Mesenchymal stem cell (in vitro differentiated cells and primary cell): ENCODE measurements around the gene MAP7D3.

ENCODE experiments used
- DNase-seq: peaks from one replicate; pipeline ENCODE4 v3.0.0-alpha.2; 2013
- H2AFZ ChIP-seq: one replicate; pipeline ENCODE4 v1.6.1; 2013; ENCODE audit warnings: low read depth, mild to moderate bottlenecking, control low read depth, inconsistent platforms, low read length, moderate library complexity
- H2AK5ac ChIP-seq: 2 replicates; pipeline ENCODE4 v1.6.1; 2013; ENCODE audit warnings: low read length, moderate library complexity, mild to moderate bottlenecking, inconsistent platforms; ENCODE audit not compliant: severe bottlenecking
- H2BK120ac ChIP-seq: one replicate; pipeline ENCODE4 v1.6.1; 2013; ENCODE audit warnings: low read depth, mild to moderate bottlenecking, inconsistent platforms, low read length, moderate library complexity
- H2BK12ac ChIP-seq, 2 experiments: one replicate each; pipeline ENCODE4 v1.6.1; 2013; ENCODE audit warnings: inconsistent platforms in 2 of 2, low read length in 2 of 2, mild to moderate bottlenecking in 2 of 2, moderate library complexity in 2 of 2, control low read depth in 1 of 2
- H2BK15ac ChIP-seq: one replicate; pipeline ENCODE4 v1.6.1; 2013; ENCODE audit warnings: mild to moderate bottlenecking, low read depth, inconsistent platforms; ENCODE audit not compliant: poor library complexity, severe bottlenecking
- H2BK5ac ChIP-seq: 2 replicates; pipeline ENCODE4 v1.6.1; 2013; ENCODE audit warnings: low read depth, mild to moderate bottlenecking, low read length, control low read depth, inconsistent platforms; ENCODE audit not compliant: poor library complexity, severe bottlenecking
- H3K14ac ChIP-seq, 2 experiments: one replicate each; pipeline ENCODE4 v1.6.1; 2013; ENCODE audit warnings: inconsistent platforms in 2 of 2, low read length in 2 of 2, control low read depth in 1 of 2, mild to moderate bottlenecking in 1 of 2, moderate library complexity in 1 of 2
- H3K18ac ChIP-seq, 2 experiments: one replicate each; pipeline ENCODE4 v1.6.1; 2013; ENCODE audit warnings: inconsistent platforms in 2 of 2, low read length in 2 of 2, control low read depth in 1 of 2, low read depth in 1 of 2, mild to moderate bottlenecking in 1 of 2
- H3K23ac ChIP-seq, 2 experiments: one replicate each; pipeline ENCODE4 v1.6.1; 2013; ENCODE audit warnings: inconsistent platforms in 2 of 2, low read length in 2 of 2, mild to moderate bottlenecking in 2 of 2, moderate library complexity in 2 of 2, control low read depth in 1 of 2
- H3K27ac ChIP-seq: 2 replicates; pipeline ENCODE4 v1.5.1; 2013; ENCODE audit warnings: mild to moderate bottlenecking, moderate library complexity, low read length, control low read depth, inconsistent platforms; ENCODE audit not compliant: poor library complexity, severe bottlenecking
- H3K27me3 ChIP-seq, 2 experiments: 2 replicates each; pipeline versions ENCODE4 v1.6.1 to v1.7.0; 2013; ENCODE audit warnings: low read length in 2 of 2, mild to moderate bottlenecking in 2 of 2, moderate library complexity in 2 of 2, control low read depth in 1 of 2, inconsistent platforms in 1 of 2; ENCODE audit not compliant: control insufficient read depth in 1 of 2, insufficient read depth in 1 of 2
- H3K36me3 ChIP-seq, 2 experiments: 2 replicates each; pipeline versions ENCODE4 v1.6.1 to v1.7.0; 2013; ENCODE audit warnings: low read length in 2 of 2, control low read depth in 1 of 2, inconsistent platforms in 1 of 2, low read depth in 1 of 2, mild to moderate bottlenecking in 1 of 2; ENCODE audit not compliant: insufficient read depth in 2 of 2, control insufficient read depth in 1 of 2
- H3K4ac ChIP-seq, 2 experiments: one replicate each; pipeline ENCODE4 v1.6.1; 2013; ENCODE audit warnings: inconsistent platforms in 2 of 2, low read length in 2 of 2, mild to moderate bottlenecking in 2 of 2, moderate library complexity in 2 of 2, control low read depth in 1 of 2, low read depth in 1 of 2
- H3K4me1 ChIP-seq: 2 replicates; pipeline ENCODE4 v1.6.1; 2013; ENCODE audit warnings: low read depth, low read length, control low read depth; ENCODE audit not compliant: control insufficient read depth, insufficient read depth
- H3K4me2 ChIP-seq: 2 replicates; pipeline ENCODE4 v1.6.1; 2013; ENCODE audit warnings: low read length, mild to moderate bottlenecking, inconsistent platforms; ENCODE audit not compliant: poor library complexity, severe bottlenecking
- H3K4me3 ChIP-seq, 2 experiments: 2 replicates each; pipeline versions ENCODE4 v1.5.1 to v1.7.0; 2013; ENCODE audit warnings: low read length in 2 of 2, mild to moderate bottlenecking in 2 of 2, control low read depth in 1 of 2, low read depth in 1 of 2; ENCODE audit not compliant: insufficient read depth in 1 of 2
- H3K79me1 ChIP-seq: replicated peaks from 2 replicates; pipeline ENCODE4 v1.6.1; 2013; ENCODE audit warnings: mild to moderate bottlenecking, control low read depth, low read length, inconsistent platforms; ENCODE audit not compliant: poor library complexity, severe bottlenecking
- H3K9ac ChIP-seq: 2 replicates; pipeline ENCODE4 v1.7.0; 2013; ENCODE audit warnings: mild to moderate bottlenecking, low read length, moderate library complexity
- H3K9me3 ChIP-seq: 2 replicates; pipeline ENCODE4 v1.7.0; 2013; ENCODE audit warnings: mild to moderate bottlenecking, low read length; ENCODE audit not compliant: control insufficient read depth
- H4K8ac ChIP-seq: one replicate; pipeline ENCODE4 v1.6.1; 2013; ENCODE audit warnings: inconsistent platforms, mild to moderate bottlenecking, low read length, moderate library complexity
- H4K91ac ChIP-seq: one replicate; pipeline ENCODE4 v1.6.1; 2013; ENCODE audit warnings: mild to moderate bottlenecking, low read length, inconsistent platforms
- WGBS: methylation state at CpG from one replicate; pipeline ENCODE4 v1.1.7; 2013; ENCODE audit warnings: mixed read lengths; 5-methylcytosine and 5-hydroxymethylcytosine counted together

The MAP7D3 gene

DNA sequence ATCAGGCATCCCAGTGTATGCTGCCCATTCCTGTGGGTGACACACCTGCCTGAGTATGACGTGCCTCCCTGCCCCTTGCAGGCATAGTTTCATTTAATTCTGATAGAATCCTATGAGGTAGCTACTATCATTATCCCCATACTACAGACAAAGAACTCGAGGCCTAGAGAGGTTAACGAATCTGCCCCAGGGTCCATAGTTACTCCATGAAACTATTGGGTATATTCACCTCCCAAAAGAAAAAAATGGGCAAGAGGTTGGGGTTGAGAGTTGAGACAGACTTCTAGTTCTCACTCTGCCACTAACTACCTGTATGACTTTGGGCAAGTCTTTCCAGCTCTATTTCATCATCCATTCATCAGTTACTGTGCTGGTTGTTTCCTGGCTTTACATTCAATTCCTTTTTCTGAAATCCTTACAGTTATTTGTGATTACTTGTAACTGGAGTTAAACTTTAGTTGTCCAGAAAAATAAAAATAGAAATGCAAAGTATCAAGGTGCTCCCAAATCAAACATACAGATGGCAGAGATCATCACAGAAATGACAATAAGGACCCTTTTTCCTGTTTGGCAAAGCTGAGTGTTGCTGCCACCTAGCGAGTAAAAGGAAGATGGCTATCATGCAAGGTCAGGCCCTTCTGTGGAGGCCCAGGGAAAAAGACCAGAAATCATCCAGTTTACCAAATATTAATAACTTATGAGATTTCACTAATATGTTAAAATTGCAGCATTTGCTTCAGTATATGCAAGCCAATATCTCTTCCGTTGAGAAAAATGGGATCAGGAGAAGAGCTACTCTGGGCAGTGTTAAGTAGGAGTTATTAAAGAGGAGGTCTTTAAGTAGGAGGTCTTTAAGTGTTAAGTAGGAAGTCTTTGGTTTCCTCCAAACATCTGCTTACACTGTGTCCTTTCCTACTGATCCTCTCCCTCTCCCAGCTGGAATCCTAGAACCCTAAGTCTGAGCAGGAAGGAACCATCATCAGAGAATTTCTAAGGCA, 17.1 kb upstream of the MAP7D3 start:
- no CpG with 5 or more reads among the region's 5 CpGs for WGBS
- no peak overlapping the region for H3K27ac ChIP-seq
- peak; percentile 47 for DNase-seq

GRCh38 chrX:136266828-136267227, 15.6 kb upstream of the MAP7D3 start:
- H4K8ac ChIP-seq = no peak overlapping the region
- no peak overlapping the region for H3K23ac ChIP-seq
- no peaks in the 10 kb centered on the region for H3K79me1 ChIP-seq
- H3K9me3 ChIP-seq = no peaks in the 10 kb centered on the region
- no peak overlapping the region for H2AK5ac ChIP-seq
- no peak overlapping the region for H3K4me2 ChIP-seq
- no peak overlapping the region for H3K14ac ChIP-seq
- H2BK15ac ChIP-seq = no peak overlapping the region
- no peak overlapping the region for H3K27ac ChIP-seq
- H3K18ac ChIP-seq = no peak overlapping the region
- no peak for DNase-seq
- no peaks in the 10 kb centered on the region for H3K36me3 ChIP-seq
- no peak overlapping the region for H2BK5ac ChIP-seq
- peaks cover 1% of the 10 kb centered on the region for H3K4me1 ChIP-seq
- no peak overlapping the region for H2BK12ac ChIP-seq
- H4K91ac ChIP-seq = no peak overlapping the region
- WGBS = 100% methylated on average over 1 of the region's 1 CpG
- no peak overlapping the region for H2BK120ac ChIP-seq
- peaks cover 0 to 14% of the 10 kb centered on the region in 2 experiments for H3K27me3 ChIP-seq
- no peak overlapping the region for H3K9ac ChIP-seq
- H3K4ac ChIP-seq = no peak overlapping the region
- H2AFZ ChIP-seq = no peak overlapping the region
- no peak overlapping the region for H3K4me3 ChIP-seq

More for the DNA sequence above, 17.1 kb upstream of the MAP7D3 start:
- Histone ChIP-seq H4K8ac (no peak overlapping the region), H3K4me2 (no peak overlapping the region), H2BK15ac (no peak overlapping the region), H3K18ac (no peak overlapping the region), H2BK12ac (no peak overlapping the region), H3K4ac (no peak overlapping the region), H3K36me3 (no peaks in the 10 kb centered on the region), H3K23ac (no peak overlapping the region), H3K14ac (no peak overlapping the region), H2BK120ac (no peak overlapping the region), H3K9ac (no peak overlapping the region), H3K79me1 (no peaks in the 10 kb centered on the region), H4K91ac (no peak overlapping the region), H3K9me3 (no peaks in the 10 kb centered on the region), H3K27me3 (peaks cover 0 to 12% of the 10 kb centered on the region in 2 experiments), H2AFZ (no peak overlapping the region), H3K4me3 (no peak overlapping the region), H2BK5ac (no peak overlapping the region), H3K4me1 (peaks cover 1% of the 10 kb centered on the region), H2AK5ac (no peak overlapping the region)

GRCh38 chrX:136262812-136263315, 11.7 kb upstream of the MAP7D3 start:
- DNase-seq = no peak
- H3K36me3 ChIP-seq = no peaks in the 10 kb centered on the region
- no peaks in the 10 kb centered on the region for H3K79me1 ChIP-seq
- peaks cover 1% of the 10 kb centered on the region for H3K4me1 ChIP-seq
- no peak overlapping the region for H2BK15ac ChIP-seq
- H2BK12ac ChIP-seq = no peak overlapping the region
- H3K18ac ChIP-seq = peak overlapping the region in 1 of 2 experiments; percentile 62
- no peak overlapping the region for H3K4me3 ChIP-seq
- no peak overlapping the region for H3K23ac ChIP-seq
- no peak overlapping the region for H3K14ac ChIP-seq
- no peak overlapping the region for H3K4ac ChIP-seq
- no peak overlapping the region for H2BK120ac ChIP-seq
- H3K27ac ChIP-seq = no peak overlapping the region
- no peak overlapping the region for H2AFZ ChIP-seq
- no peak overlapping the region for H3K4me2 ChIP-seq
- no peak overlapping the region for H2BK5ac ChIP-seq
- H3K9me3 ChIP-seq = no peaks in the 10 kb centered on the region
- H4K8ac ChIP-seq = no peak overlapping the region
- peaks cover 0 to 2% of the 10 kb centered on the region in 2 experiments for H3K27me3 ChIP-seq
- 100% methylated on average over 1 of the region's 7 CpGs for WGBS
- no peak overlapping the region for H4K91ac ChIP-seq
- H2AK5ac ChIP-seq = no peak overlapping the region
- no peak overlapping the region for H3K9ac ChIP-seq

DNA sequence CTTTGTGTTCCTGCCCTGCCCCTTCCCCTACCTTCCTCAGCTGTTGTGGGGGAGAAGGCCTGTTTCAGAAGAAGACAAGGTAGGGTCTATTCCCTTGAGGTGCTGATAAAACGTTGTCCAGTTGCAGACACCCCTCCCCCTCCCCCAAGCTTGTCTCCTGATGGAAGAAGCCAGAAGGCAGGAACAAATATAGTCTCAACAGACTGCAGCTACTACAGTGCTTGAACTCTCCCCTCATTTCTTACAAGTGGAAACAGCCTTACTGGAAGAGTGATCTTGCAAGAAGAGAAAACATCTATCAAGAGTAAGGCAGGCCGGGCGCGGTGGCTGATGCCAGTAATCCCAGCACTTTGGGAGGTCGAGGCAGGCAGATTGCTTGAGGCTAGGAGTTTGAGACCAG, 11.0 kb upstream of the MAP7D3 start:
- no peak overlapping the region for H3K27ac ChIP-seq
- peak; percentile 31 for DNase-seq
- H3K4ac ChIP-seq = no peak overlapping the region
- H3K23ac ChIP-seq = no peak overlapping the region
- H2AFZ ChIP-seq = no peak overlapping the region
- no peak overlapping the region for H3K18ac ChIP-seq
- H2BK5ac ChIP-seq = no peak overlapping the region
- H3K27me3 ChIP-seq = peaks cover 0 to 2% of the 10 kb centered on the region in 2 experiments
- no peak overlapping the region for H3K4me3 ChIP-seq
- H3K14ac ChIP-seq = no peak overlapping the region
- no peak overlapping the region for H2BK15ac ChIP-seq
- H3K9ac ChIP-seq = no peak overlapping the region
- H4K8ac ChIP-seq = no peak overlapping the region
- H4K91ac ChIP-seq = no peak overlapping the region
- peaks cover 1% of the 10 kb centered on the region for H3K4me1 ChIP-seq
- 80% methylated on average over 5 of the region's 5 CpGs for WGBS
- H3K4me2 ChIP-seq = no peak overlapping the region
- H3K79me1 ChIP-seq = no peaks in the 10 kb centered on the region
- no peak overlapping the region for H2AK5ac ChIP-seq
- H3K36me3 ChIP-seq = no peaks in the 10 kb centered on the region
- H2BK120ac ChIP-seq = no peak overlapping the region
- H3K9me3 ChIP-seq = no peaks in the 10 kb centered on the region
- H2BK12ac ChIP-seq = no peak overlapping the region
